Stimulated activated CD8-positive, alpha-beta memory T cell treated with anti-CD3 and anti-CD28 coated beads, Interleukin-12 subunit alpha, Interleukin-12 subunit beta, amount 100 ng/mL, for 24 hours (primary cell): ENCODE data around the gene MYL4.
"Not testable (repeated sequence)": the region's sequence is repeated elsewhere in the genome, so short reads cannot be mapped to it uniquely, and the experiment has no call there.

Experiments
- DNase-seq: peaks from one replicate; pipeline ENCODE4 v3.0.0-alpha.2; 2020; ENCODE audit errors: extremely low read depth

MYL4 gene

GRCh38 chr17:47221154-47221553 lies 12.0 kb downstream of the MYL4 start:
- no peak for DNase-seq

GRCh38 chr17:47222047-47222446 lies 12.9 kb downstream of the MYL4 start:
- no peak for DNase-seq

GRCh38 chr17:47223007-47223406 lies 13.9 kb downstream of the MYL4 start:
- no peak for DNase-seq

DNA sequence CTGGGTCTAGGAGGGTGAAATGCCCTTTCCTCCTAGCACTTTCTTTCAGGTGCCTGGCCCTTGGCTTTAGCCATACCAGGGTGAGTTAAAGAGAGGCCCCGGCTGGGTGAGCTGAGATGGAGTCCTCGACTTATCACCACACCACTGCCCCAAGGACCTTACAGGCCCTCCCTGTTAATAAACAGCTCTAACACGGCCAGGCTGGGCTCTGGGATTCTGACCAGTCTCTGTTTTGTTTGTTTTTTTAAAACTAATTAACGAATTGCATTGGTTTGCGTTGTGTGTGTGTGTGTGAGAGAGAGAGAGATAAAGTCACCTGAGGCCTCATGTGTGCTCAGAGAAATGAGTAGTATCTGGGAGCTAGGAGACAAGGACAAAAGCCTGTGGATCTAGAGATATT lies 14.3 kb downstream of the MYL4 start:
- no peak for DNase-seq

GRCh38 chr17:47224077-47224476 lies 14.9 kb downstream of the MYL4 start:
- not testable (repeated sequence) for DNase-seq

GRCh38 chr17:47224966-47225365 lies 15.8 kb downstream of the MYL4 start:
- no peak for DNase-seq

GRCh38 chr17:47225436-47225858 lies 16.3 kb downstream of the MYL4 start:
- DNase-seq = no peak

DNA sequence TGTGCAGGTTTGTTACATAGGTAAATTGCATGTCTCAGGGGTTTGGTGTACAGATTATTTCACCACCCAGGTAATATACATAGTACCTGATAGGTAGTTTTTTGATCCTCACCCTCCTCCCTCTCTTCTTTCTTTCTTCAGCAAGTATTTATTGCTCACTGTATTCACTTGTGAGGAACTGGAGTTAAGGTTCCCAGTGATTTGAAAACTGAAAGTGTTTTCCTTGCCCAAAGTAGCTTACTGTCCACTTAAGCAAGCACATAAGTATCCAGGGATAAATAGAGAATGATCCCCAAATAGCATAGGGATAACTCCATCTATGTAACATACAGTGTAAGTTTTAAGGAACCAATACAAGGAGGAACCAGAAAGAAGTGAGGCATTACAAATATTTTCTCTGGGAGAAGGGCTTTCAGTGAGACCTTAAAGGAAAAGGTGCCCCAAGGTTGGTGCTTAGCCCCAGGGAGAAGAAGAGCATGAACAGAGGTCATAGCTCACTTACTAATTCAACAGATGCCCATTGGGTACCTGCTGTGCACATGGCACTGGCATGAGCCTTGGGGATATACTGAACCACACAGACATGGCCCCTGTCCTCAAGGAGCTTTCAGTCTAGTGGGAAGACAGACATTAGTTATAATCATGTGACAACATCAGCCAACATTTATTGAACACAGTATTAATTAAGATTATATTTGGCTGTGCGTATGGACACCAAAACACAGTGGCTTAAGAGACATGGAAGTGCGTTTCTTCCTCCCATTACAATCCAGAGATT lies 17.0 kb downstream of the MYL4 start:
- no peak for DNase-seq

- DNase-seq = no peak
Observed at GRCh38 chr17:47227862-47228261, 18.7 kb downstream of the MYL4 start.

DNA sequence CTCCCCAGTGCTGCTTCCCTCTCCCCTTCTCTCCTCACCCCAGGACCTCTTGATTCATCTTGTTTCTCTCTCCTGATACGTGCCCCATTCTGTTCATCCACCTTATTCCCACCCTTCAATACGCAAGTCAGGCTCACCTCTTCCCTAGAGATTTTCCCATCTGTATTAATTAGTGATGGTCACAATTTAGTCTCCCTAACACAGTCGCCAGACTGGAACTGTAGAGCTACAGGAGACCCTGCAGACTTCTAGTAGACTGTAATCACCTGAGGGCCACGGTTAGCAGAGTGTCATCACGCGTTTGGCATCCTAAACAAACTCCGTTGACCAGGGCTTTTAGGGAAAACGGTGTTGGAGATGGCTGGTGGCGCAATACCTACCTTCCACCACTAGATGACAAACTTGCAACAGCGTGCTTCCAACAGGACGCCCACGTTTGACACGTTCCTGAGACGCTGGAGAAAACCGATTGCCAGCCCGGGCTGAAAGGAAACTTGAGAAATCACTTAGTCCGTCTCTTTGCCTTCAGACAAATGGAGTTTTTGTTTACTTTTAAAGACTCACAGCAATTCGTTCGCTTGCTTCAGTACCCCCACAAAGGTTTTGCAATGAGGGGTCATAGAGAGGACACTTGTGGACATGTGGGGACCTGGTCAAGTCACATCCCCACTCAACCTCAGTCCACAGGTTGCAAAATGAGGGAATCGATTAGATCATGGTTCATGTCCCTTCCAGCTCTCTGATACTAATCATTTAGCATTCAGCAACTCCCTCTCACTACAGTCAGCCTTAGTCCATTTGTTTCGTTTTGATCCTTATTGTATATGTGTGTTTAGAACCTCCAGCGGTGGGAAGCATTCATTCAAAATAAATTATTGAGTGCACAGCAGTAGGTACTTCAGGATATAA lies 20.6 kb downstream of the MYL4 start:
- no peak for DNase-seq

- no peak for DNase-seq
Observed at GRCh38 chr17:47230864-47231263, 21.7 kb downstream of the MYL4 start.

GRCh38 chr17:47231334-47231733 lies 22.2 kb downstream of the MYL4 start:
- no peak for DNase-seq

GRCh38 chr17:47231866-47232265 lies 22.7 kb downstream of the MYL4 start:
- no peak for DNase-seq

DNA sequence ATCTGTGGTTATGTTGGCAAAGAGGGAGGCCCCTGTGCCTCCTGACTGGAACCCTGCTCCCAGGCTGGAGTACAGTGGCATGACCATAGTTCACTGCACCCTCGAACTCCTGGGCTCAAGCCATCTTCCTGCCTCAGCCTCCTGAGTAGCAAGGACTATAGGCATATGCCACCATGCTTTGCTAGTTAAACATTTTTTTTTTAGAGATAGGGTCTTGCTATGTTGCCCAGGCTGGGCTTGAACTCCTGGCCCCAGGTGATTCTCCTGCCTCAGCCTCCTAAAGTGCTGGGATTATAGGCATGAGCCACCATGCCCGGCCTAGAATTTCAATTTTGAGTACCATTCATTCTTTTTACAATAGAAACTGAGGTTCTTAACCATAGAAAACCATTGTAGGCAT lies 23.3 kb downstream of the MYL4 start:
- no peak for DNase-seq

GRCh38 chr17:47235506-47235905 lies 26.4 kb downstream of the MYL4 start:
- no peak for DNase-seq

DNA sequence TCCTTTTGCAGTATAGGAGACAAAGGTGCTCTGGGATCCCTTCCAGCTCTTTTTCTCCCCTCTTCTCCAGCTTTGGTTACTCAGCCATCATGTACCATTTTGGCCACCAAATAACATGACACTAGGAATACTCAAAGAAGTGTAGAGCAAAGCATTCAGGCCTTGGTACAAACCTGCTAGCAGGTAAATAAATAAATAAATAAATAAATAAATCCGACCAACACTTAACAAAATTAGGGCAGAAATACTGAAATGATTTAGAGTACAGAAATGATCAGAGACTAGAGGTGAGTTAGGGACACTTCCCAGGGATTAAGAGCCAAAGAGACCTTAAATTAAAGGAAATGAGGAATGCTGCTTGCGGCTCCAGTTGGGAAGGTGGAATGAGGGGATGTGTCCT lies 26.8 kb downstream of the MYL4 start:
- no peak for DNase-seq

- no peak for DNase-seq
Observed at GRCh38 chr17:47237841-47238240, 28.7 kb downstream of the MYL4 start.

- no peak for DNase-seq
Observed at GRCh38 chr17:47238321-47239010, 29.3 kb downstream of the MYL4 start.

- no peak for DNase-seq
Observed at GRCh38 chr17:47239619-47239966, 30.4 kb downstream of the MYL4 start.

- DNase-seq = no peak
Observed at GRCh38 chr17:47239967-47240651, 31.0 kb downstream of the MYL4 start.

DNA sequence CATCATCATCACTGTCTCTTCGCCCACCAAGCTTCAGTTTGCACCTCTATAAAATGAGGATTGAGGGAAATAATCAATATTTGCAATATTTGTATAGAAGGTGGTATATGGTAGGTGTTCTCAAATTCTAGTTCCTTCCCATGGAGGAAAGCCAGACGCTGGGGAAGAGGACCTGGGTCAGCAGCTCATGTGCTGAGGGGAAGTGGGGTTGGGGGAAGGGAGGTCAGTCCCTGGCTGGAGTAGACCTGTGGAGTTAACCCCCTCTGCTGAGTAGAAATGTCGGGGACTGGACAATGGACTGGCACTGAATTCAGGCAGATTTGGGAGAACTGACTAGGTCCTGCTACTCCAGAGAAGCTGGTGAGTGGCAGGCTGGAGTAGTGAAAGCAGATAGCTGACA lies 31.7 kb downstream of the MYL4 start:
- no peak for DNase-seq

DNA sequence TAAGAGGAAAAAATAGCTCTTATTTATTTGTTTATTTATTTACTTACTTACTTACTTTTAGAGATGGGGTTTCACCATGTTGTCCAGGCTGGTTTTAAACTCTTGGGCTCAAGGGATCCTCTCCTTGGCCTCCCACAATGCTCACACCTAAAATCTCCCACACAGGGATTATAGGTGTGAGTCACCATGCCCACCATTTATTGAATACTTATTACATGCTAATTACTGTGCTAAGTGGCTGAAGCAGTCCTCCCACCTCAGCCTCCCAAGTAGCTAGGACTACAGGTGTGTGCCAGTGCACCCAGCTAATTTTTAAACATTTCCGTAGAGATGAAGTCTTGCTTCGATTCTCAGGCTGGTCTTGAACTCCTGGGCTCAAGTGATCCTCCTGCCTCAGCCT lies 33.5 kb downstream of the MYL4 start:
- no peak for DNase-seq
